Endothelial cell of umbilical vein (primary cell): ENCODE measurements around the gene GTF2H1. TPM values are rescaled to one million over a fixed set of nuclear protein-coding genes. Genes with fewer than 3 reads are reported as not detected.

ENCODE experiments used
- BruUV-seq: library from RNA; stranded (reverse); fragments of 400-500 nt; replicated peaks from 2 replicates; lab custom pipeline; 2021; lab: Mats Ljungman, UMichigan
- CTCF ChIA-PET: fragments of 300-600, 350-600 bp; sonication (Branson Sonifier 250); formaldehyde crosslinking; loops from one replicate; lab custom pipeline; 2021; ENCODE audit warnings: antibody characterized with exemption, inconsistent platforms; lab: Charles Lee
- POLR2A ChIA-PET: fragments of 300-600, 350-600 bp; sonication (Branson Sonifier 250); formaldehyde crosslinking; loops from one replicate; lab custom pipeline; 2021; ENCODE audit warnings: antibody characterized with exemption, inconsistent platforms; lab: Charles Lee
- DNase-seq: peaks from one replicate; pipeline ENCODE4 v3.0.0-alpha.2; 2011; ENCODE audit warnings: low read depth, low spot score
- FAIRE-seq: peaks from 2 replicates; lab custom pipeline; 2011; peaks lifted over from hg19 to GRCh38; lab: Jason Lieb, UNC
- H2AFZ ChIP-seq: 2 replicates; pipeline ENCODE4 v1.6.0; 2012; ENCODE audit warnings: low read depth, low read length, control low read depth, inconsistent platforms
- H3K27ac ChIP-seq: 2 replicates; pipeline ENCODE4 v1.5.1; 2011; ENCODE audit warnings: low read depth, mild to moderate bottlenecking, control low read depth, low read length, moderate library complexity; ENCODE audit not compliant: insufficient read depth
- H3K27me3 ChIP-seq, 2 experiments: 2 replicates each; pipeline versions ENCODE4 v1.6.0 to v1.6.1; 2011; ENCODE audit warnings: low read length in 2 of 2, mixed read lengths in 1 of 2; ENCODE audit not compliant: control insufficient read depth in 2 of 2, insufficient read depth in 2 of 2
- H3K36me3 ChIP-seq, 2 experiments: 2 replicates in 1 of 2; 3 replicates in 1 of 2; pipeline ENCODE4 v1.5.1; 2011; ENCODE audit warnings: low read length in 2 of 2, mild to moderate bottlenecking in 1 of 2, moderate library complexity in 1 of 2; ENCODE audit not compliant: control insufficient read depth in 2 of 2, insufficient read depth in 2 of 2; ENCODE audit errors: extremely low read depth in 1 of 2
- H3K4me1 ChIP-seq: 3 replicates; pipeline ENCODE4 v1.5.1; 2011; ENCODE audit warnings: mild to moderate bottlenecking, low read length; ENCODE audit not compliant: control insufficient read depth, insufficient read depth; ENCODE audit errors: extremely low read depth
- H3K4me2 ChIP-seq: 2 replicates; pipeline ENCODE4 v1.6.1; 2011; ENCODE audit warnings: low read length, control low read depth, mixed read lengths; ENCODE audit not compliant: insufficient read depth
- H3K4me3 ChIP-seq, 3 experiments: fragments of 200-600 bp in 1 of 3; sonication (generic), shearing (Covaris generic) in 1 of 3; replicated peaks in 1 of 3; 2 replicates each; pipeline ENCODE4 v1.5.1; 2011 to 2016; ENCODE audit warnings: control low read depth in 3 of 3, low read length in 3 of 3, mild to moderate bottlenecking in 2 of 3, inconsistent platforms in 1 of 3, low read depth in 1 of 3, moderate library complexity in 1 of 3; ENCODE audit not compliant: insufficient read depth in 1 of 3
- H3K79me2 ChIP-seq: 2 replicates; pipeline ENCODE4 v1.6.0; 2012; ENCODE audit warnings: low read length, inconsistent platforms; ENCODE audit not compliant: control insufficient read depth, insufficient read depth
- H3K9ac ChIP-seq: replicated peaks from 2 replicates; pipeline ENCODE3; 2011; ENCODE audit warnings: low read length, control low read depth; ENCODE audit not compliant: insufficient read depth; ENCODE audit errors: extremely low read depth
- H3K9me1 ChIP-seq: replicated peaks from 3 replicates; pipeline ENCODE4 v1.6.0; 2011; ENCODE audit warnings: mild to moderate bottlenecking, low read length; ENCODE audit not compliant: control insufficient read depth, insufficient read depth; ENCODE audit errors: extremely low read depth
- H3K9me3 ChIP-seq: replicated peaks from 2 replicates; pipeline ENCODE4 v1.5.1; 2012; ENCODE audit warnings: low read length, inconsistent platforms; ENCODE audit not compliant: control insufficient read depth, insufficient read depth
- H4K20me1 ChIP-seq: replicated peaks from 2 replicates; pipeline ENCODE3; 2011; ENCODE audit warnings: mild to moderate bottlenecking, low read length; ENCODE audit not compliant: control insufficient read depth, insufficient read depth; ENCODE audit errors: extremely low read depth
- CTCF ChIP-seq, 2 donors: IDR thresholded peaks; 1 replicate in 1 of 2; 2 replicates in 1 of 2; pipeline ENCODE4 v1.5.1; 2011; ENCODE audit warnings: low read length in 2 of 2, mild to moderate bottlenecking in 2 of 2, moderate library complexity in 2 of 2, control low read depth in 1 of 2, inconsistent platforms in 1 of 2, low read depth in 1 of 2; ENCODE audit not compliant: insufficient read depth in 1 of 2; ENCODE audit errors: extremely low read depth in 1 of 2
- EZH2 ChIP-seq: IDR thresholded peaks from 2 replicates; pipeline ENCODE4 v1.6.1; 2012; ENCODE audit warnings: borderline replicate concordance, low read depth, mild to moderate bottlenecking, moderate library complexity, low read length, inconsistent platforms; ENCODE audit not compliant: severe bottlenecking
- FOS ChIP-seq: IDR thresholded peaks from 2 replicates; pipeline ENCODE4 v1.6.1; 2011; ENCODE audit warnings: mild to moderate bottlenecking, low read length, moderate library complexity, borderline replicate concordance; ENCODE audit not compliant: insufficient read depth
- GATA2 ChIP-seq: IDR thresholded peaks from 2 replicates; pipeline ENCODE4 v1.7.0; 2011; ENCODE audit warnings: low read depth, mild to moderate bottlenecking, moderate library complexity, mixed read lengths, low read length; ENCODE audit not compliant: insufficient read length, insufficient read depth
- JUN ChIP-seq: IDR thresholded peaks from 2 replicates; pipeline ENCODE4 v1.6.1; 2011; ENCODE audit warnings: borderline replicate concordance, low read depth; ENCODE audit not compliant: insufficient read length, insufficient read depth
- MAX ChIP-seq: IDR thresholded peaks from 2 replicates; pipeline ENCODE4 v1.6.1; 2011; ENCODE audit not compliant: insufficient read depth, insufficient read length
- MYC ChIP-seq: IDR thresholded peaks from one replicate; pipeline ENCODE4 v1.6.1; 2011; ENCODE audit warnings: mild to moderate bottlenecking, low read depth, low read length
- POLR2A ChIP-seq: IDR thresholded peaks from 2 replicates; pipeline ENCODE4 v1.6.1; 2012; ENCODE audit warnings: low read depth, mild to moderate bottlenecking, control low read depth, low read length
- POLR2AphosphoS5 ChIP-seq: IDR thresholded peaks from 2 replicates; pipeline ENCODE4 v1.6.1; 2012; ENCODE audit warnings: low read depth, mild to moderate bottlenecking, control low read depth, low read length, moderate library complexity; ENCODE audit not compliant: insufficient read depth
- dilution Hi-C: fragments of 300-500 bp; cut with MboI; formaldehyde crosslinking; loops from one replicate; pipeline ENCODE4 v1.15.0; 2019; ENCODE audit warnings: low sequenced_read_pairs; ENCODE audit not compliant: extremely low pct_ligation_motif_present
- intact Hi-C: fragments of 100-400 bp; cut with micrococcal nuclease; formaldehyde crosslinking; loops from one replicate; pipeline ENCODE4 v1.10.0; 2022
- polyA plus RNA-seq, 4 experiments: library from polyadenylated mRNA; depleted of rRNA in 3 of 4; stranded (reverse) in 3 of 4; unstranded in 1 of 4; fragments of >200 nt; gene quantifications; 2 replicates each; pipeline versions ENCODE4 v1.2.1 to v1.2.3, GENCODE V29; 2011 to 2012; ENCODE audit warnings: missing spikeins in 1 of 4
- total RNA-seq: library from RNA; stranded (reverse); gene quantifications from 2 replicates; pipeline ENCODE4 v1.2.3, GENCODE V29; 2021

Gene GTF2H1
- total and polyA plus RNA-seq, 2 donors (not counting 3 experiments of a cell fraction or from before 2014, with no cell fraction given) = 15.7 to 47.7 TPM

DNA sequence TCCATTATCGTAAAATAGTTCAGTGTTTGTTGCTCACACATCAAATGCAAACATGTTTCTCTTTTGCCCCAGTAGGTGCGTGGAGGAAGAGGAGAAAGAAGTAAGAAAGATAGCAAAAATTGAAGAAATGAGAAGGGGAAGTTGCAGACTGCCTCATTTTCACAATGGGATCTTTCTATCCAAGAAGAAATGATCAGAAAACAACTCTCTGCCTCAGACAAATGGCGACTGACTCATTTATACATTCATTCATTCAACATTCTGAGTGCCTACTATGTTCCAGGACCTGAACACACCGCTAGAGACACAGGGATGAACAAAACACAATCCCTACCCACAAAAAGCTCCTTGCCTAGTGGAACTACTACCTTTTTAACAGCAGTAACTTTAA is 794 bp upstream of the GTF2H1 start:
- ChIA-PET CTCF (interaction anchor here (0.6 to 2.6 kb wide), 4 partner anchors 13 to 291 kb away, joined by 3 to 13 read pairs (median 3); partner anchors contain the start of gene LDHA), POLR2A (interaction anchor here (0.6 to 2.0 kb wide), 4 partner anchors 8 to 74 kb away, joined by 3 to 15 read pairs (median 4); partner anchors contain the start of gene LDHA)
- H3K4me3 ChIP-seq = peak overlapping the region; percentile 58 to 90 (median 60)
- no peaks in the 10 kb centered on the region for H3K27me3 ChIP-seq
- dilution Hi-C loops = no loop called here
- TSS peak; percentile 71 for BruUV-seq
- H4K20me1 ChIP-seq = no peaks in the 10 kb centered on the region
- H3K9me3 ChIP-seq = no peaks in the 10 kb centered on the region
- FAIRE-seq (no peak), DNase-seq (no peak)
- TF ChIP-seq FOS = no peak
- TF ChIP-seq POLR2A = no peak
- TF ChIP-seq EZH2 = no peak
- no peak for TF ChIP-seq JUN
- TF ChIP-seq POLR2AphosphoS5 = no peak
- no peak for TF ChIP-seq MAX
- no peak for TF ChIP-seq GATA2
- no peak for TF ChIP-seq MYC
- TF ChIP-seq CTCF (IDR thresholded peaks at IDR 0.05; ENCODE audit: extremely low read depth in 1 of 2, insufficient read depth in 1 of 2, low read depth in 1 of 2, low read length in 2 of 2) = no peak
- H3K79me2 ChIP-seq = peaks cover 49% of the 10 kb centered on the region
- peaks cover 0 to 2% of the 10 kb centered on the region in 2 experiments for H3K36me3 ChIP-seq
- H3K4me1 ChIP-seq = peaks cover 31% of the 10 kb centered on the region
- intact Hi-C loops = loop anchor here (5.0 kb wide), 4 partner anchors 214 to 1244 kb away; partner anchors contain the start of genes PIK3C2A, RPS13, SAAL1 and SERGEF
- H3K4me2 ChIP-seq = peak overlapping the region; percentile 94
- H3K9ac ChIP-seq = peak overlapping the region; percentile 88
- peak overlapping the region; percentile 52 for H2AFZ ChIP-seq
- peak overlapping the region; percentile 79 for H3K27ac ChIP-seq
- H3K9me1 ChIP-seq = no peaks in the 10 kb centered on the region
